ENCODE measurements around the gene HIVEP3.
A peak's percentile ranks its signal among the peaks of the same experiment; 100 is the strongest.

The HIVEP3 gene

GRCh38 chr1:41733021-41733420 lies 185.7 kb downstream of the HIVEP3 start:
- DNase-seq (ENCODE audit: low read depth in 2 of 2): no peak

- no peak for DNase-seq (ENCODE audit: low read depth in 2 of 2)
Observed at GRCh38 chr1:41731516-41732030, 187.1 kb downstream of the HIVEP3 start.

GRCh38 chr1:41730806-41731205 lies 187.9 kb downstream of the HIVEP3 start:
- no peak for DNase-seq (ENCODE audit: low read depth in 2 of 2)

GRCh38 chr1:41728403-41729202 lies 190.1 kb downstream of the HIVEP3 start:
- DNase-seq (ENCODE audit: low read depth in 2 of 2): no peak

- no peak for DNase-seq (ENCODE audit: low read depth in 2 of 2)
Observed at GRCh38 chr1:41727749-41728115, 191.0 kb downstream of the HIVEP3 start.

GRCh38 chr1:41726899-41727748 lies 191.6 kb downstream of the HIVEP3 start:
- no peak for DNase-seq (ENCODE audit: low read depth in 2 of 2)

GRCh38 chr1:41726292-41726691 lies 192.4 kb downstream of the HIVEP3 start:
- no peak for DNase-seq (ENCODE audit: low read depth in 2 of 2)

GRCh38 chr1:41724926-41725325 lies 193.8 kb downstream of the HIVEP3 start:
- DNase-seq (ENCODE audit: low read depth in 2 of 2): no peak

- no peak for DNase-seq (ENCODE audit: low read depth in 2 of 2)
Observed at GRCh38 chr1:41724248-41724647, 194.5 kb downstream of the HIVEP3 start.

- no peak for DNase-seq (ENCODE audit: low read depth in 2 of 2)
Observed at GRCh38 chr1:41723786-41724185, 194.9 kb downstream of the HIVEP3 start.

GRCh38 chr1:41722184-41722583 lies 196.5 kb downstream of the HIVEP3 start:
- no peak for DNase-seq (ENCODE audit: low read depth in 2 of 2)

- no peak for DNase-seq (ENCODE audit: low read depth in 2 of 2)
Observed at GRCh38 chr1:41720861-41721410, 197.8 kb downstream of the HIVEP3 start.

GRCh38 chr1:41719590-41719989 lies 199.1 kb downstream of the HIVEP3 start:
- DNase-seq (ENCODE audit: low read depth in 2 of 2): no peak

GRCh38 chr1:41719128-41719527 lies 199.6 kb downstream of the HIVEP3 start:
- no peak for DNase-seq (ENCODE audit: low read depth in 2 of 2)

- no peak for DNase-seq (ENCODE audit: low read depth in 2 of 2)
Observed at GRCh38 chr1:41718497-41718896, 200.2 kb downstream of the HIVEP3 start.

GRCh38 chr1:41716188-41717130 lies 202.3 kb downstream of the HIVEP3 start:
- no peak for DNase-seq (ENCODE audit: low read depth in 2 of 2)

- DNase-seq (ENCODE audit: low read depth in 2 of 2): no peak
Observed at GRCh38 chr1:41715441-41716095, 203.2 kb downstream of the HIVEP3 start.

GRCh38 chr1:41714638-41715389 lies 203.9 kb downstream of the HIVEP3 start:
- DNase-seq (ENCODE audit: low read depth in 2 of 2): no peak

- DNase-seq (ENCODE audit: low read depth in 2 of 2): peak; percentile 86 to 90
Observed at GRCh38 chr1:41713557-41714327, 205.0 kb downstream of the HIVEP3 start.

All from fibroblast of skin of left quadriceps (primary cell).